ENCODE data around the gene GRIN2C.
A peak's percentile ranks its signal among the peaks of the same experiment; 100 is the strongest.

GRIN2C gene

GRCh38 chr17:74864297-74864865 lies 4.7 kb upstream of the GRIN2C start:
- 0 out of 2 replicates have a peak overlapping the region, but pooled peaks have one; percentile 40 for H2AFZ ChIP-seq (ENCODE audit: low read length)

GRCh38 chr17:74863420-74864296 lies 4.0 kb upstream of the GRIN2C start:
- Histone ChIP-seq H3K4me1 (ENCODE audit: low read length) (no peaks in the 10 kb centered on the region), H3K9ac (ENCODE audit: low read length) (no peak overlapping the region), H3K36me3 (replicated peaks; ENCODE audit: insufficient read depth, low read length) (no peaks in the 10 kb centered on the region), H3K9me3 (replicated peaks; ENCODE audit: insufficient read depth, low read length) (no peaks in the 10 kb centered on the region), H3K79me2 (ENCODE audit: low read length) (no peaks in the 10 kb centered on the region), H3K9me2 (replicated peaks; ENCODE audit: insufficient read depth, low read length) (no peaks in the 10 kb centered on the region), H2AFZ (ENCODE audit: low read length) (no peak overlapping the region), H3K4me2 (ENCODE audit: low read depth, low read length) (no peak overlapping the region), H3F3A (ENCODE audit: insufficient read depth, low read length) (no peaks in the 10 kb centered on the region), H3K27me3 (replicated peaks; ENCODE audit: insufficient read depth, low read length) (peaks cover 30% of the 10 kb centered on the region), H3K27ac (ENCODE audit: low read length) (no peak overlapping the region), H3K4me3 (ENCODE audit: low read length) (no peak overlapping the region), H4K20me1 (ENCODE audit: insufficient read depth, low read length) (no peaks in the 10 kb centered on the region)
- no peak for DNase-seq
- no peak for TF ChIP-seq CTCF (IDR thresholded peaks at IDR 0.05; ENCODE audit: low read length)
- TF ChIP-seq EZH2 (optimal IDR thresholded peaks at IDR 0.05; ENCODE audit: low read depth, low read length): no peak
- TF ChIP-seq EZH2phosphoT487 (IDR thresholded peaks at IDR 0.05; ENCODE audit: low read length): no peak

More at GRCh38 chr17:74864297-74864865, 4.7 kb upstream of the GRIN2C start:
- no peak overlapping the region for H3K4me3 ChIP-seq (ENCODE audit: low read length)
- H3K79me2 ChIP-seq (ENCODE audit: low read length): no peaks in the 10 kb centered on the region
- no peak overlapping the region for H3K9ac ChIP-seq (ENCODE audit: low read length)
- no peaks in the 10 kb centered on the region for H3K9me3 ChIP-seq (replicated peaks; ENCODE audit: insufficient read depth, low read length)
- no peak overlapping the region for H3K27ac ChIP-seq (ENCODE audit: low read length)
- no peak for DNase-seq
- no peaks in the 10 kb centered on the region for H3K36me3 ChIP-seq (replicated peaks; ENCODE audit: insufficient read depth, low read length)
- TF ChIP-seq EZH2phosphoT487 (IDR thresholded peaks at IDR 0.05; ENCODE audit: low read length) (no peak), CTCF (IDR thresholded peaks at IDR 0.05; ENCODE audit: low read length) (no peak), EZH2 (optimal IDR thresholded peaks at IDR 0.05; ENCODE audit: low read depth, low read length) (no peak)
- no peak overlapping the region for H3K4me2 ChIP-seq (ENCODE audit: low read depth, low read length)
- no peaks in the 10 kb centered on the region for H3K9me2 ChIP-seq (replicated peaks; ENCODE audit: insufficient read depth, low read length)
- H3K4me1 ChIP-seq (ENCODE audit: low read length): no peaks in the 10 kb centered on the region
- peaks cover 22% of the 10 kb centered on the region for H3K27me3 ChIP-seq (replicated peaks; ENCODE audit: insufficient read depth, low read length)
- no peaks in the 10 kb centered on the region for H4K20me1 ChIP-seq (ENCODE audit: insufficient read depth, low read length)
- H3F3A ChIP-seq (ENCODE audit: insufficient read depth, low read length): no peaks in the 10 kb centered on the region

- H3K27me3 ChIP-seq (replicated peaks; ENCODE audit: insufficient read depth, low read length): peaks cover 34% of the 10 kb centered on the region
- no peaks in the 10 kb centered on the region for H3K9me3 ChIP-seq (replicated peaks; ENCODE audit: insufficient read depth, low read length)
- DNase-seq: no peak
- H3K4me3 ChIP-seq (ENCODE audit: low read length): no peak overlapping the region
- H3K27ac ChIP-seq (ENCODE audit: low read length): no peak overlapping the region
- H3K79me2 ChIP-seq (ENCODE audit: low read length): no peaks in the 10 kb centered on the region
- H4K20me1 ChIP-seq (ENCODE audit: insufficient read depth, low read length): no peaks in the 10 kb centered on the region
- H2AFZ ChIP-seq (ENCODE audit: low read length): no peak overlapping the region
- no peaks in the 10 kb centered on the region for H3F3A ChIP-seq (ENCODE audit: insufficient read depth, low read length)
- no peak overlapping the region for H3K4me2 ChIP-seq (ENCODE audit: low read depth, low read length)
- no peaks in the 10 kb centered on the region for H3K4me1 ChIP-seq (ENCODE audit: low read length)
- H3K36me3 ChIP-seq (replicated peaks; ENCODE audit: insufficient read depth, low read length): no peaks in the 10 kb centered on the region
- no peak overlapping the region for H3K9ac ChIP-seq (ENCODE audit: low read length)
- H3K9me2 ChIP-seq (replicated peaks; ENCODE audit: insufficient read depth, low read length): no peaks in the 10 kb centered on the region
- TF ChIP-seq EZH2phosphoT487 (IDR thresholded peaks at IDR 0.05; ENCODE audit: low read length): no peak
- TF ChIP-seq CTCF (IDR thresholded peaks at IDR 0.05; ENCODE audit: low read length): no peak
- TF ChIP-seq EZH2 (optimal IDR thresholded peaks at IDR 0.05; ENCODE audit: low read depth, low read length): no peak
Observed at GRCh38 chr17:74862919-74863318, 3.2 kb upstream of the GRIN2C start.
